Astrocyte of the cerebellum (primary cell): ENCODE results near the gene MAML3.

Experiments
- DNase-seq: peaks from one replicate; pipeline ENCODE4 v3.0.0-alpha.2; 2011; ENCODE audit warnings: low read depth
- H3K4me3 ChIP-seq: 2 replicates; pipeline ENCODE4 v1.5.1; 2011; ENCODE audit warnings: mild to moderate bottlenecking, low read depth, low read length, moderate library complexity
- CTCF ChIP-seq: IDR thresholded peaks from 2 replicates; pipeline ENCODE4 v1.5.1; 2012; ENCODE audit warnings: low read length, low read depth, moderate library complexity, mild to moderate bottlenecking; ENCODE audit errors: missing control alignments
- in situ Hi-C: cut with HindIII; loops from 2 replicates; pipeline ENCODE4 v1.10.0; 2017; ENCODE audit warnings: low sequenced_read_pairs

Gene MAML3

DNA sequence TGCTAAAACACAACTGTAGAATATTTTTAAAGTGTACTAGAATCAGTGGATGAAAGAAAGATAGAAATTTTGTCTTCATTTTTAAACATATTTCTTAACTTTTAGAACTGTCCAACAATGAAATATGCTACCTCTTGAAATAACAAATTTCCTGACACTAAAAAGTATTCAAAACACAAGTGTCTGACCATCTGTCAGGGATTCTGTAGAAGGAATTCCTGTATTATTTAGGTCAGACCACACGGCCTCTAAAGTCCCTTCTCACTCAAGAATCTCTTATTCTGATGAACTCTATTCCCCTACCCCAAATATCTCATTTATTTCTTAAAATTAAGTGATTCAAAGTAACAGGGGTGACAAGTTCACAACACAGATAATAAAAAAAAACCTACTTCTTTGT is 99.1 kb downstream of the MAML3 start:
- DNase-seq: no peak
- no peak overlapping the region for H3K4me3 ChIP-seq
- in situ Hi-C loops: no loop called here
- no peak for TF ChIP-seq CTCF

DNA sequence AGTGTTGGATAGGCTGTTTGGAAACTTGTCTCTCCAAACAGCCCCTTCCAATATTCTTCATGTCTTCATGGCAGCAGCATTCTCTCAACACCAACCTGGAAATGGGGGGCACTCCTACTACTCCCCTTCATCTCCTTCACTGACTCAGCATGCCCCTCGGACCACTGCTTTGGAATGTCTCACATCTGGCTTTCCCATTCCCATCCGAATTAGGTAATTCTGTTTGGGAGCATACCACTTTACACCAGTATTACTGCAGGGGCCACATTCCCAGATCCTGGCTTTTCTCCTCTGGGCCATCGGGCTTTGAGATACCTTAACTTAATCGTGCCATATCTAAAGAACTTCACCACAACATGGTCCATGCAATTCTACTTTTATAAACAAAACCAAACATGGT is 100.8 kb downstream of the MAML3 start:
- no peak overlapping the region for H3K4me3 ChIP-seq
- TF ChIP-seq CTCF: no peak
- in situ Hi-C loops: no loop called here
- DNase-seq: no peak

DNA sequence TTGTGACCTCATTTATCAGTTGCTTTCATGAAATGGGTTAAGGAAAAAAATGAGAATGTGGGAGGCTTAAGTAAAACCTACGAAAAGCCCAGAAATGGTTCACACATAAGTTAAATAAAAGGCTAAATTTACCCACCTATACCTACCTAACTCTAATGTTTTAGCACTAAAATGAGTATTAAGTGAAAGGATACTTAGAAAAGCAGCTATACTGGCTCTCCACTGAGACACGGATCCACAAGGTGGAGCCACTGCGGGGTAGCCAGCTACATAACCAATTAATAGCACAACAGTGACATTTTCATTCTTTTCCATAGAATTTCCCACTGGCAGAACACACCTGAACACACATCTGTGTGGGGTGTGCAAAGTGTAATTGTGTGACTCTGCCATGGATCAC is 101.9 kb downstream of the MAML3 start:
- TF ChIP-seq CTCF: peak; percentile 68
- no peak for DNase-seq
- in situ Hi-C loops: no loop called here
- H3K4me3 ChIP-seq: no peak overlapping the region

- in situ Hi-C loops: no loop called here
- peak; percentile 52 for TF ChIP-seq CTCF
- DNase-seq: no peak
- no peak overlapping the region for H3K4me3 ChIP-seq
Measured at GRCh38 chr4:140049849-140050637, 103.9 kb downstream of the MAML3 start.

DNA sequence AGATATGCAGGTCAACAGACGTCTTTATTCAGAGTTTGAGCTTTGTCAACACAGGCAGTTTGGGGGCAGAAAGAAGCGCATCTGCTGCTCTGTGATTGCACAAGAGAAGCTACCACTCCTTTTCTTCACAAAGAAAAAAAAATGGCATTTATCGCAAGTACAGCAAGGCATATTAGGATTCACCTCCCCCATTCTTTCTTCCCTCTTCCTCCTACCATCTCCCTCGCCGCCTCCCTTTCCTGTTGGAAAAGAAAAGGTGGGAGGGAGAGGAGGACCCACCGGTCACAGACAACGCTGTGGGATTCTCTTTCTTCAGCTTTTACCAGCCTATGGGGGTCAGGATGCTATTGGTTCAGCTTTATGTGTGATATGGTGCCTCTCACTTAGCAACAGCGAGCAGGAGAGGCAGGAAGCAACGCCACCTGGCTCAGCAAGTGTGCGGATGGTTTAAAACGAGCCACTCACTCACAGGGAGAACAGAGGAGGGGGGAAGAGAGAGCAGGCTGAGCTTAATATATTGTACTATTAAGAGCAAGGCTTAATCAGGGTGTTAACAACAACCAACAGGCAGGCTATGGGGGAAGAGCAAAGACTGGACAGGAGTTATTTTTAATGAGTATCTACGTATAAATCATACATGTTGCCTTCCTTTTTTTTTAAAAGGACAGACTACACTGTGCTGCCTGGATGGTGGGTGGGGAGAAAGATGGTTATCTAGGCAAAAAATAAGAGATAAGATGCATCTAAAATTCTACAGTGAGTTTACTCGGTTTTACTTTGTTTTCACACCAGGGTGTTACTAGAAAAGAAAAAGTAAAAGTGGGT is 104.7 kb downstream of the MAML3 start:
- in situ Hi-C loops: no loop called here
- DNase-seq: no peak
- TF ChIP-seq CTCF: no peak
- H3K4me3 ChIP-seq: peak overlapping the region; percentile 22

DNA sequence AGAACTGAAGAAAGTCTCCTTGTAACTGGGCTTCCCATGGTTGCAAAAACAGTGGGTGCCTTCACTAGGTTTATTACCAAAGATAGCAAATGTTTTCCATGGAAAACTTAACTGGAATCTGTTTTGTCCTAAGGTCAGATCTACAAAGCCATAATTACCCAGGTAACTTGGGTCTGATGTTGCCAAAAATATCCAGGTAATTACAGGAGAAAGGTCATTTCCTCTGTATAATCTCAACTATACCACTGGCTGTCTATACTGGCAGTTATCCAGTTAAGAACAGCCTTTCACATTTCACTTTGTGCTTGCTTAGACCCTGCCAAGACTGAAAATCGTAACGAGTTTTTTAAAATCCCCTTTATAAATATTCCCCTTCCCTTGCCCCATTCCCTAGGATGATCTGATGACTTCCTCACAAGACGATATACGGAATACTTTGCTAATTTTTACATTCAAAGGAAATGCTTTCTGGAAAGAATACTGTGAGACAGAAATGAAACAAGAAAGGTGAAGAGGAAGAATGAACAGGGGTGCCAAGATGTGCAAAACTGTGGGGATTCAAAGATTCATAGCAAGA is 105.5 kb downstream of the MAML3 start:
- no peak for TF ChIP-seq CTCF
- H3K4me3 ChIP-seq: no peak overlapping the region
- DNase-seq: no peak
- in situ Hi-C loops: no loop called here
